ENCODE results near the gene N4BP2L1. TPM values are rescaled to one million over a fixed set of nuclear protein-coding genes. Genes with fewer than 3 reads are reported as not detected.

N4BP2L1 gene
- total and polyA plus RNA-seq, 2 of the 8 experiments (the other 6 are each of a cell fraction or from before 2014, with no cell fraction given) = 1.3 to 3.1 TPM

DNA sequence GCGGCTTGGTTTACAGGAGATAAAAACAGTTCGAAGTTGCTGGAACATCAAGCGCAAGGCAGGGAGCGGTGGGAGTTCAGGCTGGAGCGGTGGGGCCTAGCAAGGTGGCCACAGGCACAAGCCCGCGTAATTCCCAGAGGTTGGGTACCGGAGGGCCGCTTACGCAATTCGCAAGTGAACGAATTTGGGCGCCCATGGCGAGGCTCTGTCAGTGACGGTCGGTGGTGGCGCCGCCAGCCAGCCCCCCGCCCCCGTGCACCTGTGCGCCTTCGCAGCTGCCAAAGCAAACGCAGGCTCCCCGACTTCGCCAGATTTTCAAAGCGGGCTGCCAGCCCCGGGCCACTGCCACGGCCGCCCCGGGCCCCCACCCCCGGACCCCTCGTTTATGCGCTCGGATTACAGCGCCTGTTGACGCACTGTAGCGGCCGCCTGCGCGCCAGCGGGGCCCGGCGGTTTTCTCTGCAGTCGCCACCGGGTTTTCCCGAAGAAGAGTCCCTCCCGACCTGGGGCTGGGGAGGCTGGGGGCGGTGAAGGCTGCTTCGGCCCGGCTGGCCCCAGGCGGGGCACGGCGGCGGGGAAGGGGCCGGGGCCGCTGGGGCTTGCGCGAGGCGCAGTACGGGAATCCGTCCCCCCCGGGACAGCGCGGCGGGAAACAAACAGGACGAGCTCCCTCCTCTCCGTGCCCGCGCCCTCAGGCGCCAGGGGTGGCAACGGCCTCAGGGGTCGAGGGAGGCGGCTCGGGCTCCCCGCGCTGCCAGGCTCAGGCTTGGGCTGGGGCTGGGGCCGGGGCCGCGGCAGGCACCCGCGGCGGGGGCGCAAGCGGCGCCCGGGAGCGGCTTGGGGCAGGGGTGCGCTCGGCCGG lies 709 bp downstream of the N4BP2L1 start:
- DNase-seq (ENCODE audit: low read depth in 1 of 2, low spot score in 2 of 2) (peak in 1 of 2 experiments; percentile 82), FAIRE-seq (no peak)
- Histone ChIP-seq H3K79me2 (ENCODE audit: control insufficient read depth in 1 of 2, insufficient read depth in 2 of 2, low read length in 2 of 2) (no peaks in the 10 kb centered on the region), H3K4me3 (ENCODE audit: extremely low read depth in 1 of 4, insufficient read depth in 2 of 4, low read depth in 3 of 4, low read length in 4 of 4) (peak overlapping the region; percentile 61 to 84 (median 83)), H3K4ac (replicated peaks; ENCODE audit: insufficient read length, low read depth, low read length) (no peak overlapping the region), H3K23ac (ENCODE audit: insufficient read length) (no peak overlapping the region), H2BK15ac (ENCODE audit: low read length) (no peak overlapping the region), H3K36me3 (ENCODE audit: control insufficient read depth in 2 of 4, insufficient read depth in 4 of 4, low read length in 3 of 4) (no peaks in the 10 kb centered on the region), H2BK5ac (ENCODE audit: low read depth, low read length) (no peak overlapping the region), H2BK12ac (ENCODE audit: low read depth, low read length) (0 out of 2 replicates have a peak overlapping the region, but pooled peaks have one; percentile 52), H3K27ac (ENCODE audit: low read depth, low read length) (no peak overlapping the region), H3K14ac (ENCODE audit: insufficient read length) (no peak overlapping the region), H3K9me3 (ENCODE audit: insufficient read depth in 2 of 2, low read depth in 1 of 2, low read length in 1 of 2) (no peaks in the 10 kb centered on the region), H4K8ac (ENCODE audit: extremely low read depth, insufficient read depth, low read length) (peak overlapping the region; percentile 81; the same call in 1 of the 2 replicates), H4K20me1 (replicated peaks in 1 of 2; ENCODE audit: control insufficient read depth in 1 of 2, insufficient read depth in 2 of 2, low read length in 2 of 2) (peaks cover 0 to 2% of the 10 kb centered on the region in 2 experiments), H3K9ac (replicated peaks in 1 of 4; ENCODE audit: extremely low read depth in 1 of 4, low read depth in 3 of 4, low read length in 3 of 4) (peak overlapping the region; percentile 39 to 73 (median 60); a peak in 6 of 7 replicates), H3K79me1 (ENCODE audit: low read depth, low read length) (no peaks in the 10 kb centered on the region; the same call in 1 of the 2 replicates), H3K23me2 (ENCODE audit: low read depth, low read length) (peaks cover 5% of the 10 kb centered on the region; the same call in 1 of the 2 replicates), H3K56ac (replicated peaks; ENCODE audit: insufficient read length, low read depth, low read length) (no peak overlapping the region), H4K91ac (replicated peaks; ENCODE audit: insufficient read length, low read length) (no peak overlapping the region), H3K27me3 (replicated peaks in 1 of 4; ENCODE audit: control insufficient read depth in 3 of 4, extremely low read depth in 1 of 4, insufficient read depth in 3 of 4, low read length in 3 of 4) (peaks cover 0 to 10% (median 6%) of the 10 kb centered on the region in 4 experiments; a peak in 5 of 7 replicates), H4K5ac (ENCODE audit: insufficient read length, low read depth, low read length) (no peak overlapping the region), H2BK120ac (replicated peaks; ENCODE audit: low read depth, low read length) (no peak overlapping the region), H2AFZ (ENCODE audit: low read length) (peak overlapping the region; percentile 89; the same call in 1 of the 2 replicates), H3K4me2 (ENCODE audit: insufficient read depth in 1 of 2, low read depth in 2 of 2, low read length in 2 of 2) (peak overlapping the region; percentile 77 to 94), H3K4me1 (replicated peaks in 1 of 4; ENCODE audit: control insufficient read depth in 3 of 4, insufficient read depth in 4 of 4, low read length in 3 of 4) (peaks cover 4% of the 10 kb centered on the region in 4 experiments; a peak in 6 of 7 replicates), H2BK20ac (ENCODE audit: low read length) (no peak overlapping the region), H3K18ac (ENCODE audit: extremely low read depth, low read length) (0 out of 2 replicates have a peak overlapping the region, but pooled peaks have one; percentile 57), H2AK5ac (ENCODE audit: low read depth, low read length) (no peak overlapping the region)
- POLR2A ChIA-PET (ENCODE audit: partially characterized antibody) = interaction anchor here (0.9 to 2.2 kb wide), 4 partner anchors 9 to 112 kb away, joined by 3 to 6 read pairs (median 4); partner anchors contain the start of gene N4BP2L2
- CTCF ChIA-PET (ENCODE audit: partially characterized antibody) = interaction anchor here (0.5 to 0.7 kb wide), 2 partner anchors 15 to 34 kb away, joined by 3 read pairs; no protein-coding TSS in a partner anchor
- WGBS, 2 experiments (ENCODE audit: extremely low coverage in 1 of 2, insufficient coverage in 1 of 2, insufficient read length in 1 of 2, insufficient replicate concordance in 2 of 2, low coverage in 1 of 2, low lambda C conversion rate in 2 of 2, missing lambda C conversion rate in 1 of 2) = 7% methylated on average over 31 of the region's 90 CpGs; no CpG with 5 or more reads in 1 of the 2 experiments
- TF ChIP-seq SIN3A (conservative IDR thresholded peaks at IDR 0.05 in 1 of 2, IDR thresholded peaks at IDR 0.05 in 1 of 2; ENCODE audit: low read depth in 1 of 2, low read length in 2 of 2) (peak; percentile 45 to 79; a peak in 1 of 4 replicates), EZH2 (IDR thresholded peaks at IDR 0.05; ENCODE audit: low read depth, low read length, severe bottlenecking) (no peak), CEBPB (IDR thresholded peaks at IDR 0.05; ENCODE audit: low read depth, low read length) (peak; percentile 98), ASH2L (IDR thresholded peaks at IDR 0.05; ENCODE audit: low read length) (peak; percentile 48), CHD2 (IDR thresholded peaks at IDR 0.05; ENCODE audit: low read length) (no peak), HDAC6 (IDR thresholded peaks at IDR 0.05; ENCODE audit: low read depth, low read length) (no peak), MAFK (IDR thresholded peaks at IDR 0.05; ENCODE audit: low read depth, low read length) (no peak), GTF2F1 (IDR thresholded peaks at IDR 0.05; ENCODE audit: borderline replicate concordance, low read depth, low read length) (no peak), RNF2 (IDR thresholded peaks at IDR 0.05; ENCODE audit: borderline replicate concordance, low read depth, low read length, missing control alignments, poor library complexity, severe bottlenecking) (peak; percentile 28), SIRT6 (IDR thresholded peaks at IDR 0.05; ENCODE audit: low read length) (no peak)

All from H1 (cell line).